Muscle layer of duodenum (tissue), 2 donors: ENCODE data around the gene ZNF385A.

Experiments used
- H3K27ac ChIP-seq: one replicate; pipeline ENCODE4 v1.7.0; 2013; ENCODE audit warnings: mild to moderate bottlenecking, low read length
- H3K27me3 ChIP-seq: one replicate; pipeline ENCODE4 v1.7.0; 2013; ENCODE audit warnings: low read depth, mild to moderate bottlenecking, control low read depth, low read length
- H3K36me3 ChIP-seq, 2 donors: one replicate each; pipeline ENCODE4 v1.7.0; 2013; ENCODE audit warnings: low read length in 2 of 2, control low read depth in 1 of 2, mild to moderate bottlenecking in 1 of 2; ENCODE audit not compliant: insufficient read depth in 2 of 2, control insufficient read depth in 1 of 2
- H3K4me1 ChIP-seq, 2 donors: one replicate each; pipeline ENCODE4 v1.7.0; 2013; ENCODE audit warnings: low read length in 2 of 2, mild to moderate bottlenecking in 2 of 2, control low read depth in 1 of 2, moderate library complexity in 1 of 2; ENCODE audit not compliant: insufficient read depth in 2 of 2, control insufficient read depth in 1 of 2
- H3K4me3 ChIP-seq, 2 donors: one replicate each; pipeline ENCODE4 v1.7.0; 2013; ENCODE audit warnings: low read length in 2 of 2, low read depth in 1 of 2, mild to moderate bottlenecking in 1 of 2
- H3K9me3 ChIP-seq, 2 donors: one replicate each; pipeline ENCODE4 v1.7.0; 2013; ENCODE audit warnings: low read length in 2 of 2, control low read depth in 1 of 2, mild to moderate bottlenecking in 1 of 2; ENCODE audit not compliant: control insufficient read depth in 1 of 2
- donor health status: healthy.

The ZNF385A gene

GRCh38 chr12:54349679-54350078 lies 34.9 kb downstream of the ZNF385A start:
- Histone ChIP-seq H3K4me1 (peaks cover 14 to 27% of the 10 kb centered on the region in 2 donors), H3K36me3 (peaks cover 47 to 53% of the 10 kb centered on the region in 2 donors), H3K9me3 (no peaks in the 10 kb centered on the region), H3K4me3 (no peak overlapping the region), H3K27me3 (no peaks in the 10 kb centered on the region), H3K27ac (no peak overlapping the region)

GRCh38 chr12:54349036-54349435 lies 35.5 kb downstream of the ZNF385A start:
- no peak overlapping the region for H3K4me3 ChIP-seq
- no peaks in the 10 kb centered on the region for H3K27me3 ChIP-seq
- H3K9me3 ChIP-seq = no peaks in the 10 kb centered on the region
- peaks cover 14 to 27% of the 10 kb centered on the region in 2 donors for H3K4me1 ChIP-seq
- H3K36me3 ChIP-seq = peaks cover 47 to 54% of the 10 kb centered on the region in 2 donors
- no peak overlapping the region for H3K27ac ChIP-seq

- Histone ChIP-seq H3K4me1 (peaks cover 15 to 35% of the 10 kb centered on the region in 2 donors), H3K36me3 (peaks cover 26 to 45% of the 10 kb centered on the region in 2 donors), H3K27ac (no peak overlapping the region), H3K9me3 (no peaks in the 10 kb centered on the region), H3K27me3 (no peaks in the 10 kb centered on the region), H3K4me3 (no peak overlapping the region)
Measured at GRCh38 chr12:54341378-54342300, 42.9 kb downstream of the ZNF385A start.

- peaks cover 26 to 44% of the 10 kb centered on the region in 2 donors for H3K36me3 ChIP-seq
- no peak overlapping the region for H3K27ac ChIP-seq
- peaks cover 15 to 35% of the 10 kb centered on the region in 2 donors for H3K4me1 ChIP-seq
Measured at GRCh38 chr12:54340846-54341245, 43.7 kb downstream of the ZNF385A start.

GRCh38 chr12:54338698-54339296 lies 45.7 kb downstream of the ZNF385A start:
- Histone ChIP-seq H3K9me3 (no peaks in the 10 kb centered on the region), H3K27ac (peak overlapping the region; percentile 56), H3K36me3 (peaks cover 22 to 31% of the 10 kb centered on the region in 2 donors), H3K4me1 (peaks cover 15 to 35% of the 10 kb centered on the region in 2 donors), H3K27me3 (no peaks in the 10 kb centered on the region), H3K4me3 (no peak overlapping the region)

More at GRCh38 chr12:54340846-54341245, 43.7 kb downstream of the ZNF385A start:
- Histone ChIP-seq H3K27me3 (no peaks in the 10 kb centered on the region), H3K4me3 (no peak overlapping the region), H3K9me3 (no peaks in the 10 kb centered on the region)

GRCh38 chr12:54337854-54338650 lies 46.5 kb downstream of the ZNF385A start:
- H3K4me3 ChIP-seq = no peak overlapping the region
- peak overlapping the region; percentile 56 for H3K27ac ChIP-seq
- no peaks in the 10 kb centered on the region for H3K27me3 ChIP-seq
- H3K4me1 ChIP-seq = peaks cover 15 to 35% of the 10 kb centered on the region in 2 donors
- no peaks in the 10 kb centered on the region for H3K9me3 ChIP-seq
- H3K36me3 ChIP-seq = peaks cover 14 to 24% of the 10 kb centered on the region in 2 donors

GRCh38 chr12:54337280-54337842 lies 47.2 kb downstream of the ZNF385A start:
- Histone ChIP-seq H3K4me1 (peaks cover 15 to 36% of the 10 kb centered on the region in 2 donors), H3K27me3 (no peaks in the 10 kb centered on the region), H3K9me3 (no peaks in the 10 kb centered on the region), H3K27ac (peak overlapping the region; percentile 56), H3K4me3 (no peak overlapping the region), H3K36me3 (peaks cover 11 to 19% of the 10 kb centered on the region in 2 donors)

GRCh38 chr12:54333420-54334034 lies 51.0 kb downstream of the ZNF385A start:
- H3K9me3 ChIP-seq = no peaks in the 10 kb centered on the region
- no peak overlapping the region for H3K4me3 ChIP-seq
- H3K27me3 ChIP-seq = no peaks in the 10 kb centered on the region
- no peak overlapping the region for H3K27ac ChIP-seq
- peaks cover 23 to 53% of the 10 kb centered on the region in 2 donors for H3K4me1 ChIP-seq
- H3K36me3 ChIP-seq = peaks cover 6 to 8% of the 10 kb centered on the region in 2 donors

GRCh38 chr12:54331461-54331860 lies 53.1 kb downstream of the ZNF385A start:
- no peak overlapping the region for H3K27ac ChIP-seq
- no peaks in the 10 kb centered on the region for H3K27me3 ChIP-seq
- peaks cover 15 to 46% of the 10 kb centered on the region in 2 donors for H3K4me1 ChIP-seq

GRCh38 chr12:54330442-54330841 lies 54.1 kb downstream of the ZNF385A start:
- H3K4me3 ChIP-seq = no peak overlapping the region
- H3K27ac ChIP-seq = no peak overlapping the region
- no peaks in the 10 kb centered on the region for H3K9me3 ChIP-seq
- H3K4me1 ChIP-seq = peaks cover 18 to 54% of the 10 kb centered on the region in 2 donors
- no peaks in the 10 kb centered on the region for H3K27me3 ChIP-seq
- H3K36me3 ChIP-seq = peaks cover 6 to 8% of the 10 kb centered on the region in 2 donors

More at GRCh38 chr12:54331461-54331860, 53.1 kb downstream of the ZNF385A start:
- Histone ChIP-seq H3K36me3 (peaks cover 6 to 8% of the 10 kb centered on the region in 2 donors), H3K9me3 (no peaks in the 10 kb centered on the region), H3K4me3 (no peak overlapping the region)
